HepG2 (cell line): Measurements from ENCODE around the gene JMJD8. TPM values are rescaled to one million over a fixed set of nuclear protein-coding genes. Genes with fewer than 3 reads are reported as not detected.

Source experiments
- AHDC1 ChIP-seq: sonication (generic); formaldehyde crosslinking; IDR thresholded peaks from 2 replicates; pipeline ENCODE4 v1.5.1; 2020; ENCODE audit warnings: mild to moderate bottlenecking, missing genetic modification reagents, borderline replicate concordance
- ATF3 ChIP-seq: sonication (generic); formaldehyde crosslinking; IDR thresholded peaks from 2 replicates; pipeline ENCODE4 v1.4.0; 2020; ENCODE audit warnings: missing genetic modification reagents
- CREB3 ChIP-seq: sonication (generic); formaldehyde crosslinking; IDR thresholded peaks from 2 replicates; pipeline ENCODE4 v1.5.0; 2020; ENCODE audit warnings: missing genetic modification reagents
- CREM ChIP-seq, 2 experiments: sonication (generic) in 1 of 2; formaldehyde crosslinking in 1 of 2; IDR thresholded peaks; 2 replicates each; pipeline versions ENCODE4 v1.4.0 to v1.6.1; 2016 to 2020; ENCODE audit warnings: antibody characterized with exemption in 1 of 2, mild to moderate bottlenecking in 1 of 2, missing genetic modification reagents in 1 of 2
- EZH2 ChIP-seq: conservative IDR thresholded peaks from 2 replicates; pipeline ENCODE4 v1.6.1; 2012; ENCODE audit warnings: mild to moderate bottlenecking, low read depth, low read length, moderate library complexity
- GABPA ChIP-seq, 2 experiments: IDR thresholded peaks; 2 replicates each; pipeline ENCODE4 v1.6.1; 2011 to 2016; ENCODE audit warnings: low read depth in 2 of 2, low read length in 1 of 2, missing biosample characterization in 1 of 2, missing genetic modification characterization in 1 of 2
- MBD4 ChIP-seq: IDR thresholded peaks from 2 replicates; pipeline ENCODE4 v1.6.1; 2012; ENCODE audit warnings: low read length, inconsistent platforms, borderline replicate concordance
- PRDM4 ChIP-seq: sonication (generic); formaldehyde crosslinking; IDR thresholded peaks from 2 replicates; pipeline ENCODE4 v1.9.0; 2021; ENCODE audit warnings: missing genetic modification reagents, borderline replicate concordance
- RARA ChIP-seq: IDR thresholded peaks from 2 replicates; pipeline ENCODE4 v1.6.1; 2016; ENCODE audit warnings: missing genetic modification reagents, missing compliant biosample characterization
- RBM39 ChIP-seq: fragments of 200-400 bp; formaldehyde crosslinking; IDR thresholded peaks from one replicate; pipeline ENCODE4 v1.6.1; 2018; ENCODE audit warnings: antibody characterized with exemption, mild to moderate bottlenecking, low read depth, low read length; ENCODE audit not compliant: poor library complexity, severe bottlenecking
- RELA ChIP-seq: sonication (generic); formaldehyde crosslinking; IDR thresholded peaks from 2 replicates; pipeline ENCODE4 v1.4.0; 2020; ENCODE audit warnings: missing genetic modification reagents
- SIX1 ChIP-seq: sonication (generic); formaldehyde crosslinking; IDR thresholded peaks from 2 replicates; pipeline ENCODE4 v1.4.0; 2020; ENCODE audit warnings: missing genetic modification reagents, borderline replicate concordance
- SOX5 ChIP-seq: IDR thresholded peaks from 2 replicates; pipeline ENCODE4 v1.6.1; 2016; ENCODE audit warnings: borderline replicate concordance
- ZNF510 ChIP-seq: sonication (generic); formaldehyde crosslinking; IDR thresholded peaks from 2 replicates; pipeline ENCODE4 v1.4.0; 2020; ENCODE audit warnings: low read depth, mild to moderate bottlenecking, missing genetic modification reagents
- ZNF558 ChIP-seq: sonication (generic); formaldehyde crosslinking; IDR thresholded peaks from 2 replicates; pipeline ENCODE4 v1.9.0; 2022; ENCODE audit warnings: mild to moderate bottlenecking, missing genetic modification reagents, borderline replicate concordance
- ZNF598 ChIP-seq: sonication (generic); formaldehyde crosslinking; IDR thresholded peaks from 2 replicates; pipeline ENCODE4 v1.5.1; 2020; ENCODE audit warnings: mild to moderate bottlenecking, missing genetic modification reagents, borderline replicate concordance
- ZNF629 ChIP-seq: sonication (generic); formaldehyde crosslinking; conservative IDR thresholded peaks from 2 replicates; pipeline ENCODE4 v1.5.0; 2020; ENCODE audit warnings: missing genetic modification reagents
- ZNF691 ChIP-seq: sonication (generic); formaldehyde crosslinking; IDR thresholded peaks from 2 replicates; pipeline ENCODE4 v1.4.0; 2020; ENCODE audit warnings: missing genetic modification reagents, low read depth, mild to moderate bottlenecking, borderline replicate concordance
- polyA plus RNA-seq, 8 experiments: library from polyadenylated mRNA; depleted of rRNA in 3 of 8; stranded (reverse) in 7 of 8; unstranded in 1 of 8; fragments of >200 nt; fragmentation: Illumina TruSeq in 4 of 8; extraction: Trizol in 4 of 8; gene quantifications; 2 replicates each; pipeline versions ENCODE4 v1.2.1 to v1.2.3, GENCODE V29; 2011 to 2016; ENCODE audit warnings: low read depth in 4 of 8, missing spikeins in 1 of 8, mixed read lengths in 1 of 8; ENCODE audit not compliant: insufficient read depth in 1 of 8
- total RNA-seq, 5 experiments: library from RNA; depleted of rRNA; stranded (reverse); fragments of >200 nt; fragmentation: Illumina TruSeq; extraction: Trizol; gene quantifications; 2 replicates each; pipeline ENCODE4 v1.2.3, GENCODE V29; 2016; ENCODE audit warnings: low read depth in 1 of 5

The JMJD8 gene
- total and polyA plus RNA-seq, 2 of the 13 experiments (the other 11 are each of a cell fraction or from before 2014, with no cell fraction given) = 2.6 to 11.8 TPM

- TF ChIP-seq RBM39 (no peak), SOX5 (CRISPR knock-in tag) (peak; percentile 24; the same call in 1 of the 2 replicates), GABPA (IDR thresholded peaks at IDR 0.05; ENCODE audit: low read depth, low read length) (no peak), GABPA (CRISPR knock-in tag; IDR thresholded peaks at IDR 0.05; ENCODE audit: low read depth) (no peak), ZNF510 (CRISPR knock-in tag) (no peak), RARA (CRISPR knock-in tag) (no peak; the same call in 1 of the 2 replicates), PRDM4 (CRISPR knock-in tag) (no peak), ATF3 (CRISPR knock-in tag) (peak; percentile 40; the same call in 1 of the 2 replicates), MBD4 (no peak), AHDC1 (CRISPR knock-in tag) (0 out of 2 replicates have a peak, but pooled peaks have one; percentile 31), CREB3 (CRISPR knock-in tag) (no peak), ZNF598 (CRISPR knock-in tag) (no peak), EZH2 (0 out of 2 replicates have a peak, but pooled peaks have one; percentile 32), ZNF691 (CRISPR knock-in tag) (no peak), CREM (IDR thresholded peaks at IDR 0.05) (no peak), CREM (CRISPR knock-in tag; IDR thresholded peaks at IDR 0.05) (no peak), RELA (CRISPR knock-in tag) (no peak), ZNF558 (CRISPR knock-in tag) (peak; percentile 66; the same call in 1 of the 2 replicates), SIX1 (CRISPR knock-in tag) (no peak), ZNF629 (CRISPR knock-in tag) (no peak)
Observed at GRCh38 chr16:695355-696089, 11.4 kb upstream of the JMJD8 start (continued).
